Tibial artery (tissue), 4 donors: Measurements from ENCODE around the gene CEBPG.

ENCODE experiments used
- DNase-seq, 2 donors: peaks; one replicate each; pipeline ENCODE4 v3.0.0-alpha.2; 2019
- H3K27ac ChIP-seq, 2 donors: fragments of 200-600 bp; sonication (generic) in 1 of 2; 1 replicate in 1 of 2; 2 replicates in 1 of 2; pipeline ENCODE4 v1.5.1; 2018 to 2019; ENCODE audit warnings: mild to moderate bottlenecking in 1 of 2
- H3K27me3 ChIP-seq, 2 donors: fragments of 200-600 bp; sonication (generic) in 1 of 2; one replicate each; pipeline versions ENCODE4 v1.5.1 to v1.6.0; 2016 to 2019
- H3K36me3 ChIP-seq, 3 donors: fragments of 200-600 bp; sonication (generic) in 2 of 3; one replicate each; pipeline ENCODE4 v1.5.1; 2016 to 2019; ENCODE audit warnings: mild to moderate bottlenecking in 2 of 3
- H3K4me1 ChIP-seq, 4 donors: fragments of 200-600 bp; sonication (generic) in 2 of 4; 1 replicate in 3 of 4; 2 replicates in 1 of 4; pipeline ENCODE4 v1.5.1; 2016 to 2019
- H3K4me3 ChIP-seq, 2 donors: fragments of 200-600 bp; sonication (generic) in 1 of 2; 1 replicate in 1 of 2; 2 replicates in 1 of 2; pipeline ENCODE4 v1.5.1; 2018 to 2019; ENCODE audit warnings: mild to moderate bottlenecking in 2 of 2
- H3K9me3 ChIP-seq, 3 donors: fragments of 200-600 bp; sonication (generic) in 1 of 3; one replicate each; pipeline ENCODE4 v1.5.1; 2016 to 2019
- CTCF ChIP-seq, 2 experiments: fragments of 200-600 bp in 1 of 2; fragments of 450-650 bp in 1 of 2; IDR thresholded peaks; one replicate each; pipeline ENCODE4 v1.5.1; 2017 to 2019; ENCODE audit warnings: antibody characterized with exemption in 2 of 2, mild to moderate bottlenecking in 1 of 2, moderate library complexity in 1 of 2
- intact Hi-C: fragments of 100-400 bp; cut with DNase I; formaldehyde crosslinking; loops from one replicate; pipeline ENCODE4 v1.15.0; 2023; ENCODE audit warnings: low total_unique reads

Gene CEBPG

GRCh38 chr19:33350538-33351309, 22.8 kb upstream of the CEBPG start:
- no peak for TF ChIP-seq CTCF (IDR thresholded peaks at IDR 0.05)
- H3K27me3 ChIP-seq, result peaks cover 0 to 23% of the 10 kb centered on the region in 2 donors

GRCh38 chr19:33355535-33355934, 18.0 kb upstream of the CEBPG start:
- TF ChIP-seq CTCF (IDR thresholded peaks at IDR 0.05), result no peak
- intact Hi-C loops, result no loop called here

More at GRCh38 chr19:33350538-33351309, 22.8 kb upstream of the CEBPG start:
- Histone ChIP-seq H3K9me3 (no peaks in the 10 kb centered on the region), H3K4me1 (peaks cover 0 to 4% (median 2%) of the 10 kb centered on the region in 4 donors), H3K36me3 (no peaks in the 10 kb centered on the region), H3K4me3 (no peak overlapping the region), H3K27ac (no peak overlapping the region)
- intact Hi-C loops, result no loop called here
- DNase-seq, result peak; percentile 67 to 70

GRCh38 chr19:33357556-33357955, 16.0 kb upstream of the CEBPG start:
- no peak for TF ChIP-seq CTCF (IDR thresholded peaks at IDR 0.05)
- no peak for DNase-seq
- peaks cover 0 to 19% (median 2%) of the 10 kb centered on the region in 4 donors for H3K4me1 ChIP-seq
- H3K36me3 ChIP-seq, result no peaks in the 10 kb centered on the region
- H3K9me3 ChIP-seq, result no peaks in the 10 kb centered on the region
- no peaks in the 10 kb centered on the region for H3K27me3 ChIP-seq
- peak overlapping the region; percentile 55 to 59 for H3K27ac ChIP-seq
- H3K4me3 ChIP-seq, result no peak overlapping the region
- intact Hi-C loops, result no loop called here

More at GRCh38 chr19:33355535-33355934, 18.0 kb upstream of the CEBPG start:
- DNase-seq, result no peak
- no peak overlapping the region for H3K4me3 ChIP-seq
- H3K36me3 ChIP-seq, result no peaks in the 10 kb centered on the region
- H3K9me3 ChIP-seq, result no peaks in the 10 kb centered on the region
- H3K27ac ChIP-seq, result no peak overlapping the region
- H3K4me1 ChIP-seq, result peaks cover 0 to 19% (median 3%) of the 10 kb centered on the region in 4 donors
- peaks cover 0 to 8% of the 10 kb centered on the region in 2 donors for H3K27me3 ChIP-seq

- Histone ChIP-seq H3K9me3 (no peaks in the 10 kb centered on the region), H3K4me3 (no peak overlapping the region), H3K27me3 (no peaks in the 10 kb centered on the region), H3K4me1 (peaks cover 0 to 19% (median 2%) of the 10 kb centered on the region in 4 donors), H3K36me3 (no peaks in the 10 kb centered on the region), H3K27ac (peak overlapping the region; percentile 55 to 59)
- TF ChIP-seq CTCF (IDR thresholded peaks at IDR 0.05), result no peak
- no peak for DNase-seq
- intact Hi-C loops, result no loop called here
Observed at GRCh38 chr19:33358408-33358807, 15.1 kb upstream of the CEBPG start.

- Histone ChIP-seq H3K4me1 (peaks cover 0 to 19% (median 2%) of the 10 kb centered on the region in 4 donors), H3K9me3 (no peaks in the 10 kb centered on the region), H3K27me3 (no peaks in the 10 kb centered on the region), H3K36me3 (no peaks in the 10 kb centered on the region), H3K4me3 (no peak overlapping the region), H3K27ac (no peak overlapping the region)
- TF ChIP-seq CTCF (IDR thresholded peaks at IDR 0.05), result no peak
- intact Hi-C loops, result no loop called here
- no peak for DNase-seq
Observed at GRCh38 chr19:33359581-33359980, 13.9 kb upstream of the CEBPG start.
